Amniotic stem cell (primary cell): ENCODE measurements around the gene IGSF23.

Experiments used
- DNase-seq: peaks from one replicate; lab custom pipeline; 2025; lab: John Stamatoyannopoulos, UW

IGSF23 gene

GRCh38 chr19:44641501-44642265, 28.3 kb downstream of the IGSF23 start:
- no peak for DNase-seq

GRCh38 chr19:44642377-44642776, 29.0 kb downstream of the IGSF23 start:
- DNase-seq = no peak

GRCh38 chr19:44643605-44644401, 30.4 kb downstream of the IGSF23 start, which contains the start of gene PVR:
Gene PVR, plus strand, starts transcription at chr19:44643910. Its CDS starts 187 bp downstream, at chr19:44644097.
- DNase-seq = peak; percentile 54

- peak; percentile 20 for DNase-seq
Measured at GRCh38 chr19:44644402-44645016, 31.1 kb downstream of the IGSF23 start.

GRCh38 chr19:44645407-44646048, 32.2 kb downstream of the IGSF23 start:
- DNase-seq = no peak

GRCh38 chr19:44646049-44646416, 32.7 kb downstream of the IGSF23 start:
- DNase-seq = no peak

- no peak for DNase-seq
Measured at GRCh38 chr19:44647144-44647543, 33.8 kb downstream of the IGSF23 start.

- no peak for DNase-seq
Measured at GRCh38 chr19:44648631-44649251, 35.4 kb downstream of the IGSF23 start.

- DNase-seq = no peak
Measured at GRCh38 chr19:44649578-44650145, 36.3 kb downstream of the IGSF23 start.

GRCh38 chr19:44653343-44653742, 40.0 kb downstream of the IGSF23 start:
- DNase-seq = no peak

GRCh38 chr19:44653977-44654774, 40.8 kb downstream of the IGSF23 start:
- DNase-seq = no peak

GRCh38 chr19:44657211-44657921, 44.0 kb downstream of the IGSF23 start:
- DNase-seq = peak; percentile 20

GRCh38 chr19:44658069-44658733, 44.8 kb downstream of the IGSF23 start:
- no peak for DNase-seq

GRCh38 chr19:44660081-44660480, 46.7 kb downstream of the IGSF23 start:
- no peak for DNase-seq

GRCh38 chr19:44661205-44661604, 47.8 kb downstream of the IGSF23 start:
- no peak for DNase-seq

- no peak for DNase-seq
Measured at GRCh38 chr19:44661904-44662303, 48.5 kb downstream of the IGSF23 start.

- no peak for DNase-seq
Measured at GRCh38 chr19:44662691-44663385, 49.5 kb downstream of the IGSF23 start.

- DNase-seq = no peak
Measured at GRCh38 chr19:44663996-44664395, 50.6 kb downstream of the IGSF23 start.

GRCh38 chr19:44664976-44665375, 51.6 kb downstream of the IGSF23 start:
- no peak for DNase-seq
